GM12878 (cell line): Measurements from ENCODE around the gene CCDC85B. TPM values are rescaled to one million over a fixed set of nuclear protein-coding genes. Genes with fewer than 3 reads are reported as not detected.
A peak's percentile ranks its signal among the peaks of the same experiment; 100 is the strongest.

Experiments used
- ATF7 ChIP-seq: fragments of 450-650 bp; IDR thresholded peaks from 2 replicates; pipeline ENCODE4 v1.6.1; 2016; ENCODE audit warnings: low read depth, mild to moderate bottlenecking
- DPF2 ChIP-seq: fragments of 450-650 bp; IDR thresholded peaks from 2 replicates; pipeline ENCODE4 v1.6.1; 2017; ENCODE audit warnings: mild to moderate bottlenecking
- ESRRA ChIP-seq: IDR thresholded peaks from 2 replicates; pipeline ENCODE4 v1.6.1; 2012; ENCODE audit warnings: mild to moderate bottlenecking, low read length, improper control_type of control experiment
- FOXM1 ChIP-seq: IDR thresholded peaks from 2 replicates; pipeline ENCODE4 v1.6.1; 2012; ENCODE audit warnings: low read depth, mild to moderate bottlenecking, inconsistent platforms, low read length, moderate library complexity
- IRF4 ChIP-seq: IDR thresholded peaks from 2 replicates; pipeline ENCODE4 v1.6.1; 2011; ENCODE audit warnings: low read depth, low read length
- MEF2A ChIP-seq: IDR thresholded peaks from 2 replicates; pipeline ENCODE4 v1.6.1; 2011; ENCODE audit warnings: low read depth, mild to moderate bottlenecking, low read length, moderate library complexity; ENCODE audit not compliant: insufficient read depth
- MYB ChIP-seq: fragments of 150-350 bp; IDR thresholded peaks from 2 replicates; pipeline ENCODE4 v1.6.1; 2014; ENCODE audit warnings: mild to moderate bottlenecking, low read depth, low read length, borderline replicate concordance
- RELA ChIP-seq: fragments of 450-650 bp; IDR thresholded peaks from 2 replicates; pipeline ENCODE4 v1.8.0; 2014; ENCODE audit warnings: borderline replicate concordance; ENCODE audit not compliant: partially characterized antibody
- RUNX3 ChIP-seq: IDR thresholded peaks from 2 replicates; pipeline ENCODE4 v1.6.1; 2012; ENCODE audit warnings: low read length, inconsistent platforms
- SIN3A ChIP-seq: IDR thresholded peaks from 2 replicates; pipeline ENCODE4 v1.6.1; 2012; ENCODE audit warnings: low read depth, low read length, improper control_type of control experiment
- SMC3 ChIP-seq: IDR thresholded peaks from 2 replicates; pipeline ENCODE4 v1.6.1; 2011; ENCODE audit warnings: low read length, improper control_type of control experiment, borderline replicate concordance
- SRF ChIP-seq, 2 experiments: IDR thresholded peaks; 2 replicates each; pipeline ENCODE4 v1.6.1; 2011; ENCODE audit warnings: low read depth in 2 of 2, low read length in 2 of 2, mild to moderate bottlenecking in 1 of 2, moderate library complexity in 1 of 2
- YY1 ChIP-seq: IDR thresholded peaks from 2 replicates; pipeline ENCODE4 v1.6.1; 2011; ENCODE audit warnings: low read depth, mild to moderate bottlenecking, low read length
- ZNF207 ChIP-seq: fragments of 450-650 bp; IDR thresholded peaks from 2 replicates; pipeline ENCODE4 v1.6.1; 2014; ENCODE audit warnings: antibody characterized with exemption, mild to moderate bottlenecking, borderline replicate concordance
- ZZZ3 ChIP-seq: IDR thresholded peaks from 2 replicates; pipeline ENCODE4 v1.6.1; 2011; ENCODE audit warnings: low read depth; ENCODE audit not compliant: control insufficient read depth, insufficient read length
- polyA plus RNA-seq, 11 experiments: library from polyadenylated mRNA; depleted of rRNA in 4 of 11; unstranded in 6 of 11; stranded (reverse) in 5 of 11; fragments of >200 nt; fragmentation: Nextera tagmentation in 4 of 11; fragmentation: Illumina TruSeq in 1 of 11; extraction: Ambion mirVana in 4 of 11; extraction: Trizol in 1 of 11; gene quantifications; 1 replicate in 1 of 11; 2 replicates in 10 of 11; pipeline versions ENCODE4 v1.2.1 to v1.2.3, GENCODE V29; 2011 to 2016; ENCODE audit warnings: inconsistent platforms in 2 of 11, missing spikeins in 2 of 11, low read depth in 1 of 11
- total RNA-seq, 4 experiments: library from RNA; depleted of rRNA in 3 of 4; stranded (reverse); fragments of >200 nt in 3 of 4; fragmentation: Illumina TruSeq in 1 of 4; extraction: Trizol in 1 of 4; gene quantifications; 2 replicates each; pipeline versions ENCODE4 v1.2.1 to v1.2.3, GENCODE V29; 2013 to 2021
- TF ChIP-seq, protein P1 (sequence below): IDR thresholded peaks from 2 replicates; pipeline ENCODE4 v1.6.1; 2011; ENCODE audit warnings: mild to moderate bottlenecking, low read depth, low read length, moderate library complexity; ENCODE audit not compliant: insufficient replicate concordance
- TF ChIP-seq, protein P2 (sequence below): fragments of 450-650 bp; IDR thresholded peaks from 2 replicates; pipeline ENCODE4 v1.6.1; 2017; ENCODE audit warnings: low read depth, mild to moderate bottlenecking, moderate library complexity
- TF ChIP-seq, protein P3 (sequence below): IDR thresholded peaks from 2 replicates; pipeline ENCODE4 v1.6.1; 2012; ENCODE audit warnings: mild to moderate bottlenecking, low read depth, low read length
- TF ChIP-seq, protein P4 (sequence below): fragments of 450-650 bp; formaldehyde crosslinking; IDR thresholded peaks from 2 replicates; pipeline ENCODE4 v1.4.0; 2020; ENCODE audit warnings: mild to moderate bottlenecking, moderate library complexity

The CCDC85B gene
- total and polyA plus RNA-seq, 10 of the 15 experiments (the other 5 are each of a cell fraction or from before 2014, with no cell fraction given) = 0.32 to 114 (median 49.5) TPM

DNA sequence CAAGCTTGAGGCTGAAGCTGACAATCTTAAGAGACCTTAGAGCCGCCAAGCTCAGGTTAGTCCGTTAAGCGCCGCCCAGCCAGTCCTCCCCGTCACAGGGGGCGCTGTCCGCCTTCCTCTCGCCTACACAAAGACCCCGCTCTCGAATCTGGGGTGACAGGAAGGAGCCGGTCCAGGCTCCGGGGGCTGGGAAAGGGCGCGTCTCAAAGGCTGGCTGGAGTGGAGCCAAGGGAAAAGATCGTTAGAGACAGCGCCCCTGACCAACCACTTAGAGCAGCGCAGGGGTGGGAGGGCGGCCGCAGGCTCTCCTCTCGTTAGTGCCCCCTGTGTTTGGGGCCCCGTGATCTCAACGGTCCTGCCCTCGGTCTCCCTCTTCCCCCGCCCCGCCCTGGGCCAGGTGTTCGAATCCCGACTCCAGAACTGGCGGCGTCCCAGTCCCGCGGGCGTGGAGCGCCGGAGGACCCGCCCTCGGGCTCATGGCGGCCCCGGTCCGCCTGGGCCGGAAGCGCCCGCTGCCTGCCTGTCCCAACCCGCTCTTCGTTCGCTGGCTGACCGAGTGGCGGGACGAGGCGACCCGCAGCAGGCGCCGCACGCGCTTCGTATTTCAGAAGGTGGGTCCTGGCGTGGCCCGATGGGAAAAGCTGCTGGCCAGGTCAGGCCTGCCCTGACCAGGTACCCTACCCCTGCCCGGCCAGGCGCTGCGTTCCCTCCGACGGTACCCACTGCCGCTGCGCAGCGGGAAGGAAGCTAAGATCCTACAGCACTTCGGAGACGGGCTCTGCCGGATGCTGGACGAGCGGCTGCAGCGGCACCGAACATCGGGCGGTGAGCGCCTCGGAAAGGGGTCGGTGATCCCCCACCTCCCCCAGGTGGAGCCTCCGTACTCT is 30.0 kb upstream of the CCDC85B start, which contains the start of gene MUS81 (continued):
- TF ChIP-seq RUNX3 (no peak), ATF7 (no peak; the same call in none of the 2 replicates), SRF (IDR thresholded peaks at IDR 0.05; ENCODE audit: low read depth in 2 of 2, low read length in 2 of 2) (peak in 1 of 2 experiments; percentile 71; a peak in 1 of 4 replicates), FOXM1 (no peak), SIN3A (peak; percentile 76; the same call in 1 of the 2 replicates), ZNF207 (peak; percentile 8; the same call in 1 of the 2 replicates), ZZZ3 (no peak), IRF4 (0 out of 2 replicates have a peak, but pooled peaks have one; percentile 8), DPF2 (peak; percentile 57; the same call in 1 of the 2 replicates), MYB (no peak; the same call in 1 of the 2 replicates), SMC3 (no peak), YY1 (peak; percentile 88), ESRRA (no peak), MEF2A (0 out of 2 replicates have a peak, but pooled peaks have one; percentile 64), RELA (peak; percentile 21)
- TF ChIP-seq, protein P1, sequence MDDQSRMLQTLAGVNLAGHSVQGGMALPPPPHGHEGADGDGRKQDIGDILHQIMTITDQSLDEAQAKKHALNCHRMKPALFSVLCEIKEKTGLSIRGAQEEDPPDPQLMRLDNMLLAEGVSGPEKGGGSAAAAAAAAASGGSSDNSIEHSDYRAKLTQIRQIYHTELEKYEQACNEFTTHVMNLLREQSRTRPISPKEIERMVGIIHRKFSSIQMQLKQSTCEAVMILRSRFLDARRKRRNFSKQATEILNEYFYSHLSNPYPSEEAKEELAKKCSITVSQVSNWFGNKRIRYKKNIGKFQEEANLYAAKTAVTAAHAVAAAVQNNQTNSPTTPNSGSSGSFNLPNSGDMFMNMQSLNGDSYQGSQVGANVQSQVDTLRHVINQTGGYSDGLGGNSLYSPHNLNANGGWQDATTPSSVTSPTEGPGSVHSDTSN = peak; percentile 56
- TF ChIP-seq, protein P2, sequence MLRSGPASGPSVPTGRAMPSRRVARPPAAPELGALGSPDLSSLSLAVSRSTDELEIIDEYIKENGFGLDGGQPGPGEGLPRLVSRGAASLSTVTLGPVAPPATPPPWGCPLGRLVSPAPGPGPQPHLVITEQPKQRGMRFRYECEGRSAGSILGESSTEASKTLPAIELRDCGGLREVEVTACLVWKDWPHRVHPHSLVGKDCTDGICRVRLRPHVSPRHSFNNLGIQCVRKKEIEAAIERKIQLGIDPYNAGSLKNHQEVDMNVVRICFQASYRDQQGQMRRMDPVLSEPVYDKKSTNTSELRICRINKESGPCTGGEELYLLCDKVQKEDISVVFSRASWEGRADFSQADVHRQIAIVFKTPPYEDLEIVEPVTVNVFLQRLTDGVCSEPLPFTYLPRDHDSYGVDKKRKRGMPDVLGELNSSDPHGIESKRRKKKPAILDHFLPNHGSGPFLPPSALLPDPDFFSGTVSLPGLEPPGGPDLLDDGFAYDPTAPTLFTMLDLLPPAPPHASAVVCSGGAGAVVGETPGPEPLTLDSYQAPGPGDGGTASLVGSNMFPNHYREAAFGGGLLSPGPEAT = peak; percentile 79; the same call in 1 of the 2 replicates
- TF ChIP-seq, protein P3, sequence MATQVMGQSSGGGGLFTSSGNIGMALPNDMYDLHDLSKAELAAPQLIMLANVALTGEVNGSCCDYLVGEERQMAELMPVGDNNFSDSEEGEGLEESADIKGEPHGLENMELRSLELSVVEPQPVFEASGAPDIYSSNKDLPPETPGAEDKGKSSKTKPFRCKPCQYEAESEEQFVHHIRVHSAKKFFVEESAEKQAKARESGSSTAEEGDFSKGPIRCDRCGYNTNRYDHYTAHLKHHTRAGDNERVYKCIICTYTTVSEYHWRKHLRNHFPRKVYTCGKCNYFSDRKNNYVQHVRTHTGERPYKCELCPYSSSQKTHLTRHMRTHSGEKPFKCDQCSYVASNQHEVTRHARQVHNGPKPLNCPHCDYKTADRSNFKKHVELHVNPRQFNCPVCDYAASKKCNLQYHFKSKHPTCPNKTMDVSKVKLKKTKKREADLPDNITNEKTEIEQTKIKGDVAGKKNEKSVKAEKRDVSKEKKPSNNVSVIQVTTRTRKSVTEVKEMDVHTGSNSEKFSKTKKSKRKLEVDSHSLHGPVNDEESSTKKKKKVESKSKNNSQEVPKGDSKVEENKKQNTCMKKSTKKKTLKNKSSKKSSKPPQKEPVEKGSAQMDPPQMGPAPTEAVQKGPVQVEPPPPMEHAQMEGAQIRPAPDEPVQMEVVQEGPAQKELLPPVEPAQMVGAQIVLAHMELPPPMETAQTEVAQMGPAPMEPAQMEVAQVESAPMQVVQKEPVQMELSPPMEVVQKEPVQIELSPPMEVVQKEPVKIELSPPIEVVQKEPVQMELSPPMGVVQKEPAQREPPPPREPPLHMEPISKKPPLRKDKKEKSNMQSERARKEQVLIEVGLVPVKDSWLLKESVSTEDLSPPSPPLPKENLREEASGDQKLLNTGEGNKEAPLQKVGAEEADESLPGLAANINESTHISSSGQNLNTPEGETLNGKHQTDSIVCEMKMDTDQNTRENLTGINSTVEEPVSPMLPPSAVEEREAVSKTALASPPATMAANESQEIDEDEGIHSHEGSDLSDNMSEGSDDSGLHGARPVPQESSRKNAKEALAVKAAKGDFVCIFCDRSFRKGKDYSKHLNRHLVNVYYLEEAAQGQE = 0 out of 2 replicates have a peak, but pooled peaks have one; percentile 38
- TF ChIP-seq, protein P4, sequence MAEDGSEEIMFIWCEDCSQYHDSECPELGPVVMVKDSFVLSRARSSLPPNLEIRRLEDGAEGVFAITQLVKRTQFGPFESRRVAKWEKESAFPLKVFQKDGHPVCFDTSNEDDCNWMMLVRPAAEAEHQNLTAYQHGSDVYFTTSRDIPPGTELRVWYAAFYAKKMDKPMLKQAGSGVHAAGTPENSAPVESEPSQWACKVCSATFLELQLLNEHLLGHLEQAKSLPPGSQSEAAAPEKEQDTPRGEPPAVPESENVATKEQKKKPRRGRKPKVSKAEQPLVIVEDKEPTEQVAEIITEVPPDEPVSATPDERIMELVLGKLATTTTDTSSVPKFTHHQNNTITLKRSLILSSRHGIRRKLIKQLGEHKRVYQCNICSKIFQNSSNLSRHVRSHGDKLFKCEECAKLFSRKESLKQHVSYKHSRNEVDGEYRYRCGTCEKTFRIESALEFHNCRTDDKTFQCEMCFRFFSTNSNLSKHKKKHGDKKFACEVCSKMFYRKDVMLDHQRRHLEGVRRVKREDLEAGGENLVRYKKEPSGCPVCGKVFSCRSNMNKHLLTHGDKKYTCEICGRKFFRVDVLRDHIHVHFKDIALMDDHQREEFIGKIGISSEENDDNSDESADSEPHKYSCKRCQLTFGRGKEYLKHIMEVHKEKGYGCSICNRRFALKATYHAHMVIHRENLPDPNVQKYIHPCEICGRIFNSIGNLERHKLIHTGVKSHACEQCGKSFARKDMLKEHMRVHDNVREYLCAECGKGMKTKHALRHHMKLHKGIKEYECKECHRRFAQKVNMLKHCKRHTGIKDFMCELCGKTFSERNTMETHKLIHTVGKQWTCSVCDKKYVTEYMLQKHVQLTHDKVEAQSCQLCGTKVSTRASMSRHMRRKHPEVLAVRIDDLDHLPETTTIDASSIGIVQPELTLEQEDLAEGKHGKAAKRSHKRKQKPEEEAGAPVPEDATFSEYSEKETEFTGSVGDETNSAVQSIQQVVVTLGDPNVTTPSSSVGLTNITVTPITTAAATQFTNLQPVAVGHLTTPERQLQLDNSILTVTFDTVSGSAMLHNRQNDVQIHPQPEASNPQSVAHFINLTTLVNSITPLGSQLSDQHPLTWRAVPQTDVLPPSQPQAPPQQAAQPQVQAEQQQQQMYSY = no peak
